Measurements from ENCODE around the gene ELP4.

The ELP4 gene

GRCh38 chr11:31807799-31808667, 298.5 kb downstream of the ELP4 start:
- DNase-seq (ENCODE audit: insufficient read length, low spot score) (no peak), FAIRE-seq (no peak)

GRCh38 chr11:31808721-31809540, 299.4 kb downstream of the ELP4 start:
- FAIRE-seq, result no peak
- no peak for DNase-seq (ENCODE audit: insufficient read length, low spot score)

GRCh38 chr11:31809541-31809856, 299.9 kb downstream of the ELP4 start:
- FAIRE-seq, result no peak
- DNase-seq (ENCODE audit: insufficient read length, low spot score), result no peak

GRCh38 chr11:31809857-31810778, 300.6 kb downstream of the ELP4 start:
- DNase-seq (ENCODE audit: insufficient read length, low spot score) (no peak), FAIRE-seq (no peak)

- FAIRE-seq (peak; percentile 57), DNase-seq (ENCODE audit: insufficient read length, low spot score) (peak; percentile 70)
Observed at GRCh38 chr11:31810779-31811647, 301.4 kb downstream of the ELP4 start, which contains the start of gene PAX6. PAX6 (minus strand) TSS chr11:31811322; CDS start chr11:31806411, 4,911 bp downstream.

GRCh38 chr11:31812383-31813381, 303.1 kb downstream of the ELP4 start:
- DNase-seq (ENCODE audit: insufficient read length, low spot score) (no peak), FAIRE-seq (peak; percentile 42)

- no peak for FAIRE-seq
- no peak for DNase-seq (ENCODE audit: insufficient read length, low spot score)
Observed at GRCh38 chr11:31813391-31814175, 304.0 kb downstream of the ELP4 start.

- DNase-seq (ENCODE audit: insufficient read length, low spot score), result no peak
- FAIRE-seq, result no peak
Observed at GRCh38 chr11:31814176-31814868, 304.8 kb downstream of the ELP4 start.

GRCh38 chr11:31815711-31816467, 306.3 kb downstream of the ELP4 start:
- FAIRE-seq, result no peak
- DNase-seq (ENCODE audit: insufficient read length, low spot score), result no peak

GRCh38 chr11:31816468-31817053, 307.0 kb downstream of the ELP4 start:
- FAIRE-seq (no peak), DNase-seq (ENCODE audit: insufficient read length, low spot score) (no peak)

- DNase-seq (ENCODE audit: insufficient read length, low spot score), result no peak
- FAIRE-seq, result no peak
Observed at GRCh38 chr11:31817054-31817620, 307.6 kb downstream of the ELP4 start.

- DNase-seq (ENCODE audit: insufficient read length, low spot score), result no peak
- FAIRE-seq, result no peak
Observed at GRCh38 chr11:31817621-31818424, 308.3 kb downstream of the ELP4 start.

GRCh38 chr11:31818425-31818755, 308.8 kb downstream of the ELP4 start:
- no peak for DNase-seq (ENCODE audit: insufficient read length, low spot score)
- no peak for FAIRE-seq

GRCh38 chr11:31818874-31819331, 309.3 kb downstream of the ELP4 start:
- no peak for FAIRE-seq
- no peak for DNase-seq (ENCODE audit: insufficient read length, low spot score)

Data from GM19239 (cell line).